ENCODE data around the gene SUFU.

SUFU gene

DNA sequence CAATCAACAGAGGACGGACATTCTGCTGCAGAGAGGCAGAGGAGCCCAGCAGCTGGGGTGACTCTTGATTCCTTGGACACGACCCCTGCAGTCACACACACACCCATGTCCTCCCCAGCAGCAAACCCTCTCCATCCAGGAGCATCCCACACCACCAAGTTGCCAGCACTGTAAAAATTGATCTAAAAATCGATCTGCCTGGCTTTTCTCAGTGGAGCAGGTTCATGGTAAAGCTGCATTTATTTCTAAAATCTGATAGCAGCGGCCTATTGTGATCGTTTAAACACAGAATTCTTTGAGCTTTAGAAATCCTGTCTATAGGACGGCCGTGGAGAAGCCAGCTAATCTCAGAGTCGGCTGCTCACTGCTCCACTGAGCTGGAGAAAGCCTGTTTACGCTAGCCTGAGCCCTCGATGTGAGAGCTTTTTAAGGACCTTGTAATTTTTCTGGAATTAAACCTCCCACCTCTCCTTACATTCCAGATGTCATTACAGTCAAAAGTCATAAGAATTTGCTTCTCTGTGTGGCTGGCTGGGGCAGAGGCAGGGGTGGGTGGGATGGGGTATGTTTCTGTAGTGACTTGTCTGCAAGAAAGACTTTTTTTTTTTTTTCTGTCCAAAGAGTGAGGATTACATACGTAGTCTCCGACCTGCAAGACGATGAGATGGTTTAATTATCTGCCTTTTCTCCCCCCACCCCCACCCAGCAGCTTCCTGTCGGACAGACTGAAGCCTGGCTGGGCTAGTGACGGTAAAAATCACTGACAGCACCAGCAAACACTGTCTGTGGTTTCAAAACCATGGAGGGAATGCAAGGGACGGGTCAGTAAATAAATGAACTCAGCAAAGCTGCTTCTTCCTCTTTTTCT, 172.1 kb downstream of the SUFU start:
- peak in 1 of 2 experiments; percentile 1 for DNase-seq

DNA sequence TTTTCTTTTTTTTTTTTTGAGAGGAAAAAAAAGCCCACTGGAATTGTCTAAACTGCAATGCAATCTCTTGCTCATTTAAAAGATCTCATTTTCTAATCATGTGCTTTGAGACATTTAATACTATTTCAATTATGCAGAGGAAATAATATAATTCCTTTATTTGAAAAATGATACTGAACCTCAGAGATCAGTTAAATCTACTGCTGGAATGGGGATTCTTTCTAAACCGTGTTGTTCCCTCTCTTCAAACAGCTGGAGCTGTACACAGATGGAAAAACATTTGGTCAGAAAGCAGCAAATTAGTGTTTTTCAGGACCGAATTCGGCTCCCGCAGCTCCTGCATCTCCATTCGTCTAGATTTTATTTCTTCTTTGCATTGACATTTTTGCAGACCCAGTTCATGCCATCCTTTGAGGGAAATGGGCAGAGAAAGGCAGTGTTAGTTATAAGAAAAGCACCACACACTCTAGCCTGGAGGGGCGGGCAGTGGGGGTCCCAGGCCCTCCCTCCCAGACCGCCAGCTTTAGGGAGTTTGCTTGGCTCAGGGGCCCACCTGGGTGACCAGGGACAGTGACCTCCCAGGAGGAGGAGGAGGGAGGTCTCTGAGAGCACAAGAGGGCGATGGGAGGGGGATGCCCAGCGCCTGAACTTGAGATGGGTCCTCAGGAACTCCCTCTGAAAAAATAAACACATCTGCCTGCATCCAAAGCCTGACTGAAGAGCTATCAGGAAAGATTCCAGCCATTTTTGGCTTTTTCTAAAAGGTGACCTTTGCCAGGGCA, 173.0 kb downstream of the SUFU start:
- DNase-seq, result no peak

DNA sequence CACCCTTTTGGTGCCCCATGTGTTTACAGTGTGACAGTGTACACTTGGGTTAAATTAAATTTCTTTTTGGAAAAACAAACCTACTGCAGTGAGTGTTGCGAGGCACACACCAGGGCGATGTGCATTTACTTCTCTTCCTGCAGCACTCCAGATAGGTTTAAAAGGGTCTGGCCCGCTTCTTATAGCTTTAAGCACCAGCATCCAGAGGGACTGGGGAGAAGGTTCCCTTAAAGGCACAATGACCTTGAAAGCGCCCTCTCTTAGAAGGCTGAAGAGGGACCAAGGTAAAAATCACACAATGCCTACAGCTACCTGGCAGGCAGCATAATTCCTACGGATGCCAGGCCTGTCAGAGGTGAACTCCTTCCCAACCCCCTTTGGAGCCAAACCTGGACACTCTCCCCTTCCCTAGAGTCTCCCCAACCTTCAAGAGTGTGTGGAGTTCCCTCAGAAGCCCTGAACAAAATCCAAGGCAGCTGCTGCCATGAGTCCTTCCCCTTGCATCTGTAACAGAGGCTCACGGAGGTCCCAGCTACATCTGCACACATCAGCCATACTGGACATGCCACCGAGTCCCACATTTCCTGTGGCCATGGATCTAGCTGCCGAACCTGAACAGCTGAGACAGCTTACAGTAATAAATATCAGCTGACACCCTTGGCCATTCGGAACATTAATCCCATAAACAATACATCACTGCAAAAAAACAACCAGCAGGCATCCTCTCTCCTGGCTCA, 173.7 kb downstream of the SUFU start:
- no peak for DNase-seq

DNA sequence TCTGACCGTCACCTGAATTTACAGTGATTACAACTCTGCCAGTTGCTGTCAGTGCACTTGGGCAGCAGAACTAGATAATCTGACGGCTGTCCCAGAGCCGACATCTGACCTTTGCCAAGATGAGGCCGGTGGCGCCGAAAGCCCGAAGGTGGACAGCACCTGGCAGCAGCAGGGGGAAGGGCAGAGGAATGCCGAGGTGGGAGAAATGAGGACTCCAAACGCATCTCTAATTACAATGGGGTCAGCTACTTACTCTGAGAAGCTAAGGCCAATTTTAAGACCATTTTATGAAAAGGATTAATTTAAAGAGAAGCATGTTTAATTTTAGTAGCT, 174.3 kb downstream of the SUFU start:
- DNase-seq, result no peak

DNA sequence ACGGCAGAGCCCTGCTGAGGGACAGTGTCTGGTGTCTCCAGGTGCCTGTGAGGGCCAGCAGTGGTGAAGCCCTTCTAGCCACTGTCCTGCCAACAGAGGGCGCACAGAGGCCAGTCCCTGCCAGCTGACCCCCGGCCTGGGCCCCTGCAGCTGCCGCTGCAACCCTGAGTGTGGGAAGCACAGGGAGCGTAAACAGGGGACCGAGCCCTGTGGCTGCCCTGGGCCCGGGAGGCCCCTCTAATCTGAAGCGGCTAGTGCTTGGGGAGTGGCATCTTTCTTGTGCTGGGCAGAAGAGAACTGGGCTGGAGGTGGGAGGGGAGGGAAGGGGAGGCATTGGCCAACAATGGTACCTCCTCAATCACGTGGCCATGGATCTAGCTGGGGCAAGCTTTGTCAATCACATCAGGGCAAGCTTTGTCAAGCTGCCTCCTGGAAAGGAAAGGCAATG, 175.1 kb downstream of the SUFU start:
- DNase-seq, result peak in 1 of 2 experiments; percentile 33

DNA sequence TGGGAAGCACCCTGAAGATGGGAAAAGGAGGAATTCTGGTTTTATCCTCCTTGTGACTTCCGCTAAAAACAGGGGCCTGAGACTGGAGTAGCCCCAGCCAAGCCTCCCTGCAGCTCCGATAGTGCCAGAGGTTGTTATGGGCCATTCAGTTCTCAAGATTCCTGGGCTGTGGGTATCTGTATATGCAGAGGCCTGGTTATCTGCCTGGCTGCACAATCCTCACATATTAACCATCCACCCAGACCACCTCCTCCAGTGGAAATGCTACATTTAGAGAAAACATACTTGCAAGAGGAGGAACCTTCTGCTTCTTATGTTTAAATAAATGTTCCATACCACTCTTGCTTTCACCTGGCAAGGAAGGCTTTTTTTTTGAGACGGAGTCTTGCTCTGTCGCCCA, 175.8 kb downstream of the SUFU start:
- DNase-seq, result no peak

DNA sequence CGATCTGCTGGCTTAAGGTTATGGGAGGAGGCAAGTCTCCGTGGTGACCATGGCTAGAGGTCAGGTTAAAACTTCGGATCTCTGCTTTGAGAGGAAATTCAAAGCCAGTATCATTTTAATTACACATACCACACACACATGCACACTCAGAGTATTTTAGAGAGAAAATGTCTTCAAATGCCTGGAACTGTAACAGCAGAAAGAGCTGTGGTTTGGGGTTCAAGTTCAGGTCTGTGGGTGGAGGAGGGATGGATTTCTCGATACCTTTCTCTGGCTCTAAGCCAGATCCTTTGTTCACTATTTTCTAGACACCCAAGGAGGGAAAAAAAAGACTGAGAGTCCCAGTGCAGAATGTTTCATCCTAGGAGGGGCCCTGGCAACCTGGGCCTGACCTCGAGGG, 177.9 kb downstream of the SUFU start:
- DNase-seq, result no peak

DNA sequence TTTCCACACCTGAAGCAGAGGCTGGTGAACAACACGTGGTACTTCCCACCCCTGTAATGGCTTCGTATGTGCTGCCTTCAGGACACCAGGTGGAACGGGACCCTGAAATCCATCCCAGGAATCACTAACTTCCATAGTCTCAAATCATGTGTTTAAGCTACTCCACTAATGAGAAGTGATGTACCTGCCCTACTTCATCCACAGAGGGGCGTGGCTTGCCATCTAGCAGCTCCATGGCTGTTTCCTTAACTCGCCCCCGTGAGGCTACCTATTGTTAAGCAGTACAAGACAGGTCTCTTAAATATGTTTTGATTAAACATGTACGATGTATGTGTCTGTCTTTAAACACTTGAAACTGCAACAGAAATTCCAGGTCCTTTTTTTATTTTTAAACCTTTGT, 178.6 kb downstream of the SUFU start:
- no peak for DNase-seq

DNA sequence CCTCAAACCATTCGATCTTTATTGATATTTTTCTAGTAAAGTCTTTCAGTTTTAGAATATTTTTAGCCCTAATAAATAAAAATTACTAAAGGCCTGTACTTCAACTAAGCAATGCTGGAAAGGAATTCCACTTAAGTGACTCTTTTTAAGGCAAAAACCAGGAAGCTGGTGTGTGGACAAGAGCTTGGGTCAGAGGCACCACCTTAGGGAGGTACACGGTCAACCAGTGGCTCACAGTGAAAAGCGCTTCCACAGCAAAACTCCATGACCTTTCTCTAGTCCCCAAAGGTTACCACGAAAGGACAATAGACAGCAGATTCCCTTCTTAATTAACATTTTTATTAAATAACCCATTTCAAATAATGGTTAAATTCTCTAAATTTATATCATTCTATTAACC, 179.2 kb downstream of the SUFU start:
- DNase-seq, result no peak

Measured in NCI-H524 (cell line).